GM18951 (cell line): ENCODE measurements around the gene KIF5B.
"Not testable (repeated sequence)": the region's sequence is repeated elsewhere in the genome, so short reads cannot be mapped to it uniquely, and the experiment has no call there.

Experiments
- POLR2A ChIP-seq: IDR thresholded peaks from 4 replicates; pipeline ENCODE4 v1.6.1; 2011; ENCODE audit warnings: mild to moderate bottlenecking; ENCODE audit not compliant: insufficient read length, insufficient read depth; ENCODE audit errors: extremely low read depth
- in situ Hi-C: fragments of 300-500 bp; cut with MboI; formaldehyde crosslinking; loops from one replicate; pipeline ENCODE4 v1.12.0; 2022; ENCODE audit warnings: low sequenced_read_pairs, mixed read lengths, inconsistent platforms; ENCODE audit not compliant: unreplicated experiment

Gene KIF5B

DNA sequence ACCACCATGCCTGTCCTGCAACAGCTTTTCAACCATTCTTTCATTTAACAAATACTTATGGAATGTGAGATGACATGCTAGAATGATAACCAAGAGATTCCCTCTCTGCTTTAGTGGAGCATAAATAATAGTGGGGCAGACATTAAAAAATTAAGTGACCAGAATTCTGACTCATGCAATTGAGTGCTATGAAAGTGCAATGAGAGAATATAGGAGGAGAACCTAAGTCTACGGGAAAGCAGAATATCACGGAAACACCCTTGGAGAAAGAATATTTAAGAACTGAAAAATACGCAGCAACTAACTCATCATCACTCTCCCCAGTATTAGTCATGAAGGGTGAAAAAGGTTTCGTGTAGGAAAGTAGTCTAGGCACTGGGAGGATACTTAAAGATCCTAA, 7.1 kb downstream of the KIF5B start:
- in situ Hi-C loops = no loop called here
- TF ChIP-seq POLR2A = no peak

DNA sequence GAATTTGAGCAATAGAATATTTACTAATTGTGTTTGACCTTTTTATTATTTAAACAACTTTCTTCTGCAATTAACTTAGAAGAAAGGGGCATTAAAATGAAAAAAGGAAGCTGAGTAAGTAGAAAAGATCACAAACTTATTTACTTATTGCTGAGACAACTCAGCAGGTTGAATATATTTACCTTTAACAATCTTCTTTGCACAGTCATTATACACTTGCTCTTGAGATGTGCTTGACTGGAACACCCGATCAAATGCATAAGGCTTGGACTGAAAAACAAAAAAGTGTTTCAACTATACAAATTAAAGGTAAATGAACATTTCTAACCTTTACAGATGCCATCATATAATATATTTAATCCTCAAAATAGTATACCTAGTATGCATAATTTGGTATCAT, 7.9 kb downstream of the KIF5B start:
- no peak for TF ChIP-seq POLR2A
- in situ Hi-C loops = no loop called here

DNA sequence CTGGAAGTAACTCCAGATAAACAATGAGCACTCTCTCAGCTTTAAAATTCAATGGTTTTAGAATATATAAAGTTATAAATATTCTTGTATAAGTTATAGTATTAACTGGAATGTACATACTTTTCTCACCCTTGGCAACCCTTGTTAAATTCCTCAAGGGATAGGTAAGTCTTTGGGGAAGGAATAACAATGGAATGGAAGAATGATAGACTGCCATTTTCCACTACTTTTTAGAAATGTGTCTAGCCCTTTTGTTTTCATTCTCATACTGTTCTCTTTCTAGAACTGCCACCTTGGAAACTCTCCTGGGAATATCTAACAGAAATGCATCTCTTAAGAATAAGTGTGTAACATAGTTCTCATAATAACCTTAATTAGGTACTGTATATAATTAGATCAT, 8.3 kb downstream of the KIF5B start:
- TF ChIP-seq POLR2A = no peak

DNA sequence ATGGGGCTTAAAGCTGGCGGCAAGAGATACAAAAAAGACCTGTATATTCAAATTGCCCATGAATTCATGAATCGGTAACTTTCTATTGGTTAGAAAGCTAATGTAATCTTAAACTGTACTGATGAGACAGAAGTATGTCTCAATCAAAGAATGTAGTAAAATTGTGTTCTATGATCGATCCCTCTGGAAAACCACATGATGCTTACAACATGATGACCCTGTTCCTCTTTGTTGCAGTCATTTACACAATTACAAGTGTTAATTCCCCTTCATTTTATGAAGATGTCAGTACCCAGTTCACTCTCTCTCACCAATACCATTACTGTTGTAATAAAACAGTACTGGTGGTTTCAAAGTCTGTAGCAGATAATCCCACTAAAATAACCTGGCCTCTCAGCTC, 10.1 kb downstream of the KIF5B start:
- TF ChIP-seq POLR2A = no peak
- in situ Hi-C loops = no loop called here

More for the DNA sequence above, 8.3 kb downstream of the KIF5B start:
- in situ Hi-C loops = no loop called here

DNA sequence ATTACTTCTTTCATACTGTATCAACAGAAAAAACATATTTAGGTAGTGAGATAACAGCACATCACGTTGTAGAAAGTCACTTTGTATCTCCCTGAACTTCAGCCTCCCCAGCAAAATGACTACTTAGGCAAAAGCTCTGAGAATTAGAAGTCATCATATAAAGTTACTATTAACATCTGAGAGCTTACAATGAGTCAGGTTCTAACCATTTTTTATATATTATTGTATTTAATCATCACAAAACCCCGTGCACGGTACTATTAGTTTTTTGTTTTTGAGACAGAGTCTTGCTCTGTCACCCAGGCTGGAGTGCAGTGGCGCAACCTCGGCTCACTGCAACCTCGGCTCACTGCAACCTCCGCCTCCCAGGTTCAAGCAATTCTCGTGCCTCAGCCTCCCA, 13.5 kb downstream of the KIF5B start:
- in situ Hi-C loops = not testable (repeated sequence)

DNA sequence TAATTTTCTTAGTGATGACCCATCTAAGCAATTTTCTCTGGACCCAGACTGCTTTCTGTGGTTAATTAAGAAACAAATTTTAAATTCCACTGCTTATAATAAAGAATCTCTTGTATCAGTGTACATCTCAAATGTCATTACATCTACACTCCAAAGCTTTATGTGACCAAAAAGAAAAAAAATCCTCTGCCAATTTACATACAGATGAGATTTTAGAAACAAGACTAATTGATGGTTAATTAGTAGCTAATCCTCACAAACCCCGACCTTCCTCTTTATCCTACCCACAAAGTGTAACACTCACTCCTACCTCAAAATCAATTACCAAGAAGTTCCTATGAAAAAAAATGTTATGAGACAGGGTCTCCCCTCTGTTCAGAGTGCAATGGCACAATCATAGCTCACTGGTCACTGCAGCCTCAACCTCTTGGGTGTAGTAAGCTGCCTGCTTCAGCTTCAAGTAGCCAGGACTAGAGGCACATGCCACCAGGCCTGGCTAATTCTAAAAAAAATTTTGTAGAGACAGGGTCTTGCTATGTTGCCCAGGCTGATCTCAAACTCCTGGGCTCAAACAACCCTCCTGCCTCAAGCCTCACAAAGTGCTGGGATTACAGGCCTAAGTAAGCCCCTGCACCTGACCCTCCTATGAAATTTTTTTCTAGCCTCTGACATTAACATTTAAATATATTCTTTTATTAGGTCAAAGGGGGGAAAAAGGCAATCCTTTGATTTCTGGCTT, 14.8 kb downstream of the KIF5B start:
- TF ChIP-seq POLR2A = no peak
- in situ Hi-C loops = no loop called here

DNA sequence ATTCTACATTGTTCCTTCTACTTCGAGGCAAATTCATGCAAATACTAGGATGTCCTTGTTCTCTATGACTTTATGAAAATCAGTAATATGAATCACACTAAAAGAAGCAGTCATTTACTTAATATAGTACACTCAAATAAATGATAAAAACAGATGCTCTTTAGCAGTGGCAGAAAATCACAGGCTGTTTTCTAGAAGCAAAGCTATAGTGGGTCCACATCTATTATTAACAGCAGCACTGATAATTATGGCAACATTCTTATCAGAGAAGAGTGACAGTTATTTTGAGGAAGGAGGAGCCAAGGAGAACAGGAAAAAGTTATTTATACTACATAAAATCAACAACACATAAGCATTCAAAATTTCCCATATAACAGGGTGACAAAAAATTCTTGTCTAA, 16.5 kb downstream of the KIF5B start:
- no peak for TF ChIP-seq POLR2A
- in situ Hi-C loops = no loop called here

DNA sequence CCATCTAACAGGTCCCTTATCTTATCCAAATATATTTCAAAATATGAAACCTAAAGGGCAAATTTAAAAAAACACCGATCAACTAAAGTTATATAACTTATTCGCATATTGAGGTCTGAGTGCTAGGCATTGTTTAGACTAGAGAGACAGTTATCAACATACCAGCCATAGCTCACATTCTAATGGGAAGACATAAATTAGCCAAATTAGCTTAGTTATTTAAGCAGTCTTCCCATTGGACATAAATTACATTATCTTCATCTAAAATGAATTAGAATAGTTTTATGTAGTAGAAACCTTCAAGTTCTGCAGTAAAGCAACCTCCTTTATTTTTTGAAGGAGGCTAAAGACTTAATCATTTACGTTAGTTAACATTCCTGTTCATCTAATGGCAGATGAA, 17.4 kb downstream of the KIF5B start:
- TF ChIP-seq POLR2A = no peak
- in situ Hi-C loops = no loop called here

DNA sequence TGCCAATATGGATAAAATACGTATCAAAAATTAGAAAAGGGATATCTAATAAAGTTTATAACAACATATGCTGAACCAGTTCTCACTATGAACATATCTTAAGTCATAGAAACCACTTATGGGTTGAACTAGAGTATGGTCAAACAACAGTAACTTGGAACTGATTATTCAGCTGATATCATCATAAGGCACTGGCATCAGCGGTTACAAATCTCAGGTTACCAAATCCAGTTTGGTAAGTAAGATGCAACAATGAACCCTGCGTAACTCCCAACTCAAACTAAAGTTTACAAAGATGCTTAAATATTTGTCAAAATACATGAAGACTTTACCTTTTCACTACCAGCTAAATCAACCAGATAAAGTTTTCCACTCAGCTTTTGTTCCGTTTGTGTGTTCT, 19.3 kb downstream of the KIF5B start:
- in situ Hi-C loops = no loop called here
- TF ChIP-seq POLR2A = no peak

DNA sequence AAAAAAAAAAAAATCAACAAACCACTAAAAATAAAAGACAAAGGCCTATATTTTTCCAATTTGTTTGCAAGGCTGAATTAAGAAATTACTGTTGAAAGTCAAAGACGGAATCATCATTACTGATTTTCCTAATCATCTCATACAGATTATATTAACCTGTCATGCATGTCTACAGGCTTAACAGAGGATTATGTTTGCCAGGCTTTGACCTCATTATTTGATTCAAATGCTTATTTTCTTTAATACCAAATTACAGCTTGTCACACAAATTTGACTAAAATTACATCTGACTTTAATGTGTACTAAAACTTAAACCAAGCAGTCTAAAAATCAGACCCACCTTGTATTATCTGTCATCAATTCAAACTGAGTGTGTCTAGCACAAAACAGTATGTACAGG, 21.2 kb downstream of the KIF5B start:
- no peak for TF ChIP-seq POLR2A
- in situ Hi-C loops = no loop called here

DNA sequence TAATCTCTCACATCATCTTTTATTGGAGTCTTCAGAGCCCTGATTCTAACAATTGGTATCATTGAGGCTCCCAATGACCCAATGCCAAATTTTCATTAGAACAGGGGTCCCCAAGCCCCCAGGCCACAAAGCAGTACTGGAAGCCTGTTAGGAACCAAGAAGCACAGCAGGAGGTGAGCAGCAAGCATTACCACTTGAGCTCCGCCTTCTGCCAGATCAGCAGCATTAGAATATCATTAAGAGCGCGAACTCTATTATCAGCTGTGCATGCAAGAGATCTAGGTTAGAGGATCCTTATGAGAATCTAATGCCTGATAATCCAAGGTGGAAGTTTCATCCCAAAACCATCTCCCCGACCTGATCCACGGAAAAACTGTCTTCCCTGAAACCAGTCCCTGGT, 23.1 kb downstream of the KIF5B start:
- in situ Hi-C loops = no loop called here

DNA sequence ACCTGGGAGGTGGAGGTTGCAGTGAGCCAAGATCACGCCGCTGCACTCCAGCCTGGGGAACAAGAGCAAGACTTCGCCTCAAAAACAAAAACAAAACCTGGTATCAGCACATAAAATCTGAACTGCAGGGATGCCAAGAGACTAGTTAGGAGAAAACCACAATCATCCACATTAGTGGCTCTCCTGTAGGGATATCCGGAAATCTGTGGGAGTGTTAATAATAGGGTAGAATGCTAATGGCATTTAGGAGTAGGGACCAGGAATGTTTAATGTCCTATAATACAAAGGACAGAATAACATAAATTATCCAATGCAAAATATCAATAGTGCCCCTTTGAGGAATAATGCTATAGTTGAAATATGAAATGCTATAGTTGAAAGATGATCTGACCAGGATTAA, 24.3 kb downstream of the KIF5B start:
- TF ChIP-seq POLR2A = no peak
- in situ Hi-C loops = no loop called here

More for the DNA sequence above, 23.1 kb downstream of the KIF5B start:
- TF ChIP-seq POLR2A = no peak

DNA sequence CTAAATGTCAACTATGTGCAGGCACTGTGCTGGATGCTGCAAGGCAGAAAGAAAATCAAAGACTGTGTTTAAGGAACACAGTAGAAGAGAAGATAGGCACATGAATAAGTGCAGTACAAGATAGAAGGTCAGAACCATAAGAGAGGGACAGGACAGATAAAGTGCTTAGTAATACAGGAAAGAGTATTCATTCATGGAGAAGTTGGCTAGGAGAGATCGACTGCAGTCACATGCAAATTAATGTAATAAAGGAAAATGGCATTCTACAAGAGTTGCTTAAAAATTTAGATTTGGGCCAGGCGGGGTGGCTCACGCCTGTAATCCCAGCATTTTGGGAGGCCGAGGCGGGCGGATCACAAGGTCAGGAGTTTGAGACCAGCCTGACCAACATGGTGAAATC, 24.8 kb downstream of the KIF5B start:
- no peak for TF ChIP-seq POLR2A
- in situ Hi-C loops = no loop called here

DNA sequence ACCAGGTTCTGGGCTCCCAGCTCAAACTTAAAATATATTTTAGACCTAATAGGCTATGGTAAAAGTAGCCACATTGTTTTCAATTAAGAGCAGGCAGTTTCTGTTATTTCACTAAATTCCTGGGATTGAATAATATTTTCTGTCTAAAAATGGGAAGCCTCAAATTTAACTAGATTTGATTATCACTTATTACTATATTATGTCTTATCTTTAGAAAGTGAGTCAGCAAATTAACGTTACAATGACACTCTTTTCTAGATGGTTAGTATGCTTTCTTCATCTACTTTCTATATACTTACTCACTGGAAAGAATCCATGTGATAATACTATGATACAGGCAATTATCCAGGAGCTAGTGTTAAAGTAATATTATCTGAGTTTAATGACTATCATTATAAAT, 27.5 kb downstream of the KIF5B start:
- in situ Hi-C loops = no loop called here
- TF ChIP-seq POLR2A = no peak

DNA sequence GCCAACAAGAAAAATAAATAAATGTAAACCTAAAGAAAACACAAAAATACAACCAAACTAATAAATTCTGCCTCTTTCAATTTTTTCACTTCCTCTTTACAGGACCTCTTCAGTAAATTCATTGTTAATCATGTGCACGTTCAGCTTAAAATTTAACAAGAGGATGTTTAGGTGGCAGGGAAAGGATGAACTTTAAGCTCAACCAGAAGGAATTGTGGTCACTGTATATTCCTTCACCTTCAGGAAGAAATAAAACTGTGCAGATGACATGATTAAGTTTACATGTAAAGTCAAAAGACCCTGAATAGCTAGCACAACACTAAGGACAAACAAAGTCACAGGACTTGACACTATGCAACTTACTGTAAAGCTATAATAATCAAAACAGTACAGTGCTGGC, 33.0 kb downstream of the KIF5B start:
- no peak for TF ChIP-seq POLR2A
- in situ Hi-C loops = no loop called here
